IMR-90 (cell line): ENCODE results near the gene LAIR1. TPM values are rescaled to one million over a fixed set of nuclear protein-coding genes. Genes with fewer than 3 reads are reported as not detected.
A peak's percentile ranks its signal among the peaks of the same experiment; 100 is the strongest.

Experiments
- ATAC-seq: fragments of 200-7000 bp; cut with Tn5 transposase; 2 replicates; pipeline ENCODE4 v1.9.1; 2020; ENCODE audit warnings: low read depth, mild to moderate bottlenecking, moderate library complexity
- BruUV-seq: library from RNA; stranded (reverse); fragments of 400-500 nt; replicated peaks from 2 replicates; lab custom pipeline; 2021; lab: Mats Ljungman, UMichigan
- CTCF ChIA-PET: fragments of 300-600 bp; formaldehyde crosslinking; extraction: SDS; loops from one replicate; lab custom pipeline; 2021; ENCODE audit warnings: antibody characterized with exemption; lab: Yijun Ruan, JAX
- POLR2A ChIA-PET: fragments of 300-600 bp; sonication (Branson Sonifier 250); formaldehyde crosslinking; loops from one replicate; lab custom pipeline; 2022; ENCODE audit warnings: antibody characterized with exemption; ENCODE audit not compliant: unreplicated experiment; lab: Charles Lee
- DNase-seq: peaks from one replicate; pipeline ENCODE4 v3.0.0; 2013
- H2AFZ ChIP-seq: replicated peaks from 2 replicates; pipeline ENCODE3; 2013; ENCODE audit warnings: low read length, mild to moderate bottlenecking; ENCODE audit not compliant: poor library complexity
- H2AK5ac ChIP-seq: 2 replicates; pipeline ENCODE4 v1.6.1; 2013; ENCODE audit warnings: low read depth, low read length, inconsistent platforms
- H2AK9ac ChIP-seq: replicated peaks from 2 replicates; pipeline ENCODE3; 2013; ENCODE audit warnings: mild to moderate bottlenecking, low read depth, low read length, moderate library complexity; ENCODE audit not compliant: poor library complexity
- H2BK120ac ChIP-seq: 2 replicates; pipeline ENCODE4 v1.6.1; 2013; ENCODE audit warnings: low read depth, low read length, inconsistent platforms
- H2BK15ac ChIP-seq: 3 replicates; pipeline ENCODE4 v1.6.1; 2013; ENCODE audit warnings: low read depth, low read length, inconsistent platforms
- H2BK20ac ChIP-seq: 2 replicates; pipeline ENCODE4 v1.6.1; 2013; ENCODE audit warnings: low read depth, mild to moderate bottlenecking, inconsistent platforms, low read length, moderate library complexity
- H2BK5ac ChIP-seq: 2 replicates; pipeline ENCODE4 v1.6.1; 2013; ENCODE audit warnings: mild to moderate bottlenecking, low read depth, low read length, inconsistent platforms; ENCODE audit not compliant: poor library complexity, severe bottlenecking
- H3K14ac ChIP-seq: replicated peaks from 2 replicates; pipeline ENCODE4 v1.6.1; 2013; ENCODE audit warnings: low read depth, low read length, inconsistent platforms
- H3K18ac ChIP-seq: 2 replicates; pipeline ENCODE4 v1.6.1; 2013; ENCODE audit warnings: low read depth, low read length, control low read depth
- H3K23ac ChIP-seq: 2 replicates; pipeline ENCODE4 v1.6.1; 2013; ENCODE audit warnings: low read depth, low read length, inconsistent platforms
- H3K27ac ChIP-seq: 2 replicates; pipeline ENCODE4 v1.5.1; 2013; ENCODE audit warnings: mild to moderate bottlenecking, control low read depth, low read length; ENCODE audit not compliant: insufficient read depth
- H3K27me3 ChIP-seq: 2 replicates; pipeline ENCODE4 v1.6.1; 2013; ENCODE audit warnings: low read length; ENCODE audit not compliant: control insufficient read depth, insufficient read depth
- H3K36me3 ChIP-seq: 2 replicates; pipeline ENCODE4 v1.6.1; 2013; ENCODE audit warnings: low read length, mixed read lengths; ENCODE audit not compliant: control insufficient read depth, insufficient read depth
- H3K4ac ChIP-seq: 2 replicates; pipeline ENCODE4 v1.6.1; 2013; ENCODE audit warnings: low read depth, low read length, inconsistent platforms
- H3K4me1 ChIP-seq: 2 replicates; pipeline ENCODE4 v1.6.1; 2013; ENCODE audit warnings: low read length, mixed read lengths; ENCODE audit not compliant: control insufficient read depth, insufficient read depth
- H3K4me2 ChIP-seq: 2 replicates; pipeline ENCODE4 v1.6.1; 2013; ENCODE audit warnings: low read depth, mild to moderate bottlenecking, control low read depth, low read length, moderate library complexity
- H3K4me3 ChIP-seq: 2 replicates; pipeline ENCODE4 v1.5.1; 2013; ENCODE audit warnings: low read depth, mild to moderate bottlenecking, control low read depth, low read length, moderate library complexity; ENCODE audit not compliant: insufficient read depth
- H3K56ac ChIP-seq: 2 replicates; pipeline ENCODE4 v1.6.1; 2013; ENCODE audit warnings: low read length, inconsistent platforms; ENCODE audit not compliant: insufficient read depth; ENCODE audit errors: extremely low read depth
- H3K79me1 ChIP-seq, 2 experiments: 2 replicates each; pipeline ENCODE4 v1.6.1; 2013; ENCODE audit warnings: low read length in 2 of 2, inconsistent platforms in 1 of 2, low read depth in 1 of 2
- H3K9ac ChIP-seq: 2 replicates; pipeline ENCODE4 v1.6.1; 2013; ENCODE audit warnings: low read depth, low read length, control low read depth
- H3K9me1 ChIP-seq: 2 replicates; pipeline ENCODE4 v1.6.1; 2013; ENCODE audit warnings: low read length, inconsistent platforms; ENCODE audit not compliant: insufficient read depth
- H3K9me3 ChIP-seq: 2 replicates; pipeline ENCODE4 v1.6.1; 2013; ENCODE audit warnings: low read length; ENCODE audit not compliant: control insufficient read depth, insufficient read depth
- H4K20me1 ChIP-seq: 2 replicates; pipeline ENCODE4 v1.6.1; 2013; ENCODE audit warnings: low read length, inconsistent platforms; ENCODE audit not compliant: insufficient read depth
- H4K5ac ChIP-seq: 2 replicates; pipeline ENCODE4 v1.6.1; 2013; ENCODE audit warnings: mild to moderate bottlenecking, low read depth, low read length, control low read depth
- H4K8ac ChIP-seq, 2 experiments: 2 replicates each; pipeline ENCODE4 v1.6.1; 2013; ENCODE audit warnings: low read depth in 2 of 2, low read length in 2 of 2, control low read depth in 1 of 2, inconsistent platforms in 1 of 2
- H4K91ac ChIP-seq: 2 replicates; pipeline ENCODE4 v1.6.1; 2013; ENCODE audit warnings: low read depth, low read length, inconsistent platforms; ENCODE audit not compliant: insufficient read depth
- BHLHE40 ChIP-seq: fragments of 150-350 bp; IDR thresholded peaks from 2 replicates; pipeline ENCODE4 v1.6.1; 2016; ENCODE audit warnings: mild to moderate bottlenecking, low read depth, low read length
- CHD1 ChIP-seq: IDR thresholded peaks from 2 replicates; pipeline ENCODE4 v1.6.1; 2012; ENCODE audit warnings: low read depth, low read length, improper control_type of control experiment
- MAFK ChIP-seq: IDR thresholded peaks from 2 replicates; pipeline ENCODE4 v1.6.1; 2012; ENCODE audit warnings: low read depth, low read length, improper control_type of control experiment
- MAZ ChIP-seq: IDR thresholded peaks from 2 replicates; pipeline ENCODE4 v1.6.1; 2012; ENCODE audit warnings: low read depth, mild to moderate bottlenecking, low read length, improper control_type of control experiment, moderate library complexity, borderline replicate concordance
- POLR2A ChIP-seq: IDR thresholded peaks from 2 replicates; pipeline ENCODE4 v1.6.1; 2012; ENCODE audit warnings: mild to moderate bottlenecking, low read depth, low read length
- RCOR1 ChIP-seq: IDR thresholded peaks from 2 replicates; pipeline ENCODE4 v1.6.1; 2012; ENCODE audit warnings: mild to moderate bottlenecking, low read length, improper control_type of control experiment; ENCODE audit not compliant: insufficient replicate concordance
- WGBS, 2 experiments: methylation state at CpG; one replicate each; pipeline versions ENCODE4 v1.1.5 to v1.1.7; 2013; ENCODE audit warnings: missing lambda C conversion rate in 2 of 2; ENCODE audit not compliant: insufficient read length in 1 of 2; ENCODE audit errors: extremely low coverage in 2 of 2; 5-methylcytosine and 5-hydroxymethylcytosine counted together
- dilution Hi-C: fragments of 300-500 bp; cut with HindIII; formaldehyde crosslinking; loops from one replicate; pipeline ENCODE4 v1.14.3; 2018; ENCODE audit warnings: low sequenced_read_pairs; ENCODE audit not compliant: unreplicated experiment
- in situ Hi-C: fragments of 300-500 bp; cut with MboI; formaldehyde crosslinking; loops from 3 replicates; pipeline ENCODE4 v1.14.3; 2019; ENCODE audit warnings: low sequenced_read_pairs, inconsistent platforms, mixed read lengths
- intact Hi-C: fragments of 100-400 bp; cut with micrococcal nuclease; formaldehyde crosslinking; loops from 2 replicates; pipeline ENCODE4 v1.10.0; 2022
- polyA plus RNA-seq, 3 experiments: library from polyadenylated mRNA; depleted of rRNA; stranded (reverse); fragments of >200 nt; gene quantifications; 2 replicates each; pipeline ENCODE4 v1.2.3, GENCODE V29; 2012; ENCODE audit warnings: low replicate concordance in 1 of 3
- total RNA-seq: library from RNA; depleted of rRNA; stranded (reverse); fragments of >200 nt; gene quantifications from 2 replicates; pipeline ENCODE4 v1.2.3, GENCODE V29; 2012
- TF ChIP-seq, protein P1 (sequence below): fragments of 150-350 bp; IDR thresholded peaks from 2 replicates; pipeline ENCODE4 v1.6.1; 2016; ENCODE audit warnings: low read depth, mild to moderate bottlenecking, low read length, moderate library complexity, borderline replicate concordance
- TF ChIP-seq, protein P2 (sequence below): conservative IDR thresholded peaks from 2 replicates; pipeline ENCODE4 v1.5.1; 2012; ENCODE audit warnings: mild to moderate bottlenecking, low read depth, low read length, improper control_type of control experiment
- TF ChIP-seq, protein P3 (sequence below): fragments of 150-350 bp; IDR thresholded peaks from 2 replicates; pipeline ENCODE4 v1.6.1; 2017; ENCODE audit warnings: mild to moderate bottlenecking, antibody characterized with exemption, low read length, low read depth

Gene LAIR1
- total and polyA plus RNA-seq, 2 of the 4 experiments (the other 2 are of a cell fraction) = not detected

DNA sequence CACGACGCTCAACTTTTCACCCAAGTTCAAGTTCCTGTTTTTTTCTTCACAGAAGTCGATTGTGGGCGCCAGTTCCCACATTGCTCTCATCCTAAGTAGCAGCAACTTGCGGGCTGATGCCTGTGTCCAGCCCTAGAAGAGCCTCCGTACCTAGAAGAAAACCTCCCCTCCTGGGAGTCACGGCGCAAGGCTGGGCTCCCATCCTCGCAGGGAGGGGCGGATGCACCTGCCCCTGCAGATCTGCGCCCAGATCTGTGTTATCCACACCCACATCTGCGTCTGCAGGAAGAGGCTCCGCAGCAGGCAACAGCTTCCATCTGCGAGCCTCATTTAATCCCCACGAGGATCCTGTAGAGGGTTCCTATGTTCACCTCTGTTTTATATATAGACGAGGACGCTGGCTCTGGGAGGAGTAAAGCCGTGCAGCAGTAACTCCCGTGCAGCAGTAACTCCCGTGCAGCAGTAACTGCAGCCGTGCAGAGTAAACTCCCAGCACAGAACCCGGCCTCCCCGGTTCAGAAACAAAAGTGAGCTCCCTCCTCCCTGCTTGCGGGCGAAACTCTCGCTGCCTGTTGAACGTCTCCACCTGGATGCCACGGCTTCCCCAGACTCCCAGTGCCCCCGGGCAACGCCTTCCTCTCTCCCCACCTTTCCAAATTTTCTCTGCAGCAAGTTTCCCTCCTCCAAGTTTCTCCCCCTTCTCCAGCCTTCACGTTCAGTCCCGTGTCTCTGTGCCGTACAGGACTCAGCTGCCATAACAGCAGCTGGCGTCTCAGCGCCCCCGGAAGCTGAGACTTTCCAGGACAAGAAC is 23.5 kb upstream of the LAIR1 start:
- dilution Hi-C loops = no loop called here
- no TSS peak for BruUV-seq
- POLR2A ChIA-PET = no interaction called here

More for the DNA sequence above, 23.5 kb upstream of the LAIR1 start:
- WGBS, 2 experiments = 13% methylated on average over 21 of the region's 36 CpGs; no CpG with 5 or more reads in 1 of the 2 experiments
- Histone ChIP-seq H2AK9ac (peak overlapping the region; percentile 19), H2AFZ (peak overlapping the region; percentile 72), H4K20me1 (no peaks in the 10 kb centered on the region), H3K18ac (no peak overlapping the region), H3K56ac (no peak overlapping the region), H2AK5ac (no peak overlapping the region), H2BK5ac (no peak overlapping the region), H3K79me1 (no peaks in the 10 kb centered on the region), H3K4ac (no peak overlapping the region), H3K4me2 (peak overlapping the region; percentile 31; the same call in 1 of the 2 replicates), H2BK15ac (no peak overlapping the region), H3K36me3 (no peaks in the 10 kb centered on the region), H3K23ac (no peak overlapping the region), H3K14ac (no peak overlapping the region), H2BK20ac (no peak overlapping the region), H3K4me3 (peak overlapping the region; percentile 37; the same call in 1 of the 2 replicates), H4K8ac (no peak overlapping the region), H3K4me1 (no peaks in the 10 kb centered on the region), H3K9me3 (no peaks in the 10 kb centered on the region), H4K91ac (no peak overlapping the region), H3K9ac (no peak overlapping the region), H3K27me3 (no peaks in the 10 kb centered on the region; the same call in 1 of the 2 replicates), H3K27ac (no peak overlapping the region), H4K5ac (no peak overlapping the region), H3K9me1 (no peaks in the 10 kb centered on the region), H2BK120ac (no peak overlapping the region)
- TF ChIP-seq, protein P1, sequence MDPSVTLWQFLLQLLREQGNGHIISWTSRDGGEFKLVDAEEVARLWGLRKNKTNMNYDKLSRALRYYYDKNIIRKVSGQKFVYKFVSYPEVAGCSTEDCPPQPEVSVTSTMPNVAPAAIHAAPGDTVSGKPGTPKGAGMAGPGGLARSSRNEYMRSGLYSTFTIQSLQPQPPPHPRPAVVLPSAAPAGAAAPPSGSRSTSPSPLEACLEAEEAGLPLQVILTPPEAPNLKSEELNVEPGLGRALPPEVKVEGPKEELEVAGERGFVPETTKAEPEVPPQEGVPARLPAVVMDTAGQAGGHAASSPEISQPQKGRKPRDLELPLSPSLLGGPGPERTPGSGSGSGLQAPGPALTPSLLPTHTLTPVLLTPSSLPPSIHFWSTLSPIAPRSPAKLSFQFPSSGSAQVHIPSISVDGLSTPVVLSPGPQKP = no peak
- TF ChIP-seq, protein P2, sequence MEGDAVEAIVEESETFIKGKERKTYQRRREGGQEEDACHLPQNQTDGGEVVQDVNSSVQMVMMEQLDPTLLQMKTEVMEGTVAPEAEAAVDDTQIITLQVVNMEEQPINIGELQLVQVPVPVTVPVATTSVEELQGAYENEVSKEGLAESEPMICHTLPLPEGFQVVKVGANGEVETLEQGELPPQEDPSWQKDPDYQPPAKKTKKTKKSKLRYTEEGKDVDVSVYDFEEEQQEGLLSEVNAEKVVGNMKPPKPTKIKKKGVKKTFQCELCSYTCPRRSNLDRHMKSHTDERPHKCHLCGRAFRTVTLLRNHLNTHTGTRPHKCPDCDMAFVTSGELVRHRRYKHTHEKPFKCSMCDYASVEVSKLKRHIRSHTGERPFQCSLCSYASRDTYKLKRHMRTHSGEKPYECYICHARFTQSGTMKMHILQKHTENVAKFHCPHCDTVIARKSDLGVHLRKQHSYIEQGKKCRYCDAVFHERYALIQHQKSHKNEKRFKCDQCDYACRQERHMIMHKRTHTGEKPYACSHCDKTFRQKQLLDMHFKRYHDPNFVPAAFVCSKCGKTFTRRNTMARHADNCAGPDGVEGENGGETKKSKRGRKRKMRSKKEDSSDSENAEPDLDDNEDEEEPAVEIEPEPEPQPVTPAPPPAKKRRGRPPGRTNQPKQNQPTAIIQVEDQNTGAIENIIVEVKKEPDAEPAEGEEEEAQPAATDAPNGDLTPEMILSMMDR = no peak
- TF ChIP-seq, protein P3, sequence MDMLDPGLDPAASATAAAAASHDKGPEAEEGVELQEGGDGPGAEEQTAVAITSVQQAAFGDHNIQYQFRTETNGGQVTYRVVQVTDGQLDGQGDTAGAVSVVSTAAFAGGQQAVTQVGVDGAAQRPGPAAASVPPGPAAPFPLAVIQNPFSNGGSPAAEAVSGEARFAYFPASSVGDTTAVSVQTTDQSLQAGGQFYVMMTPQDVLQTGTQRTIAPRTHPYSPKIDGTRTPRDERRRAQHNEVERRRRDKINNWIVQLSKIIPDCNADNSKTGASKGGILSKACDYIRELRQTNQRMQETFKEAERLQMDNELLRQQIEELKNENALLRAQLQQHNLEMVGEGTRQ = no peak
- TF ChIP-seq BHLHE40 = no peak
- TF ChIP-seq POLR2A = no peak
- no peak for TF ChIP-seq MAFK
- no peak for TF ChIP-seq MAZ
- TF ChIP-seq RCOR1 = no peak
- no peak for TF ChIP-seq CHD1
- ATAC-seq (peak; percentile 56), DNase-seq (no peak)
- intact Hi-C loops (no loop called here), in situ Hi-C loops (no loop called here)
- CTCF ChIA-PET = interaction anchor here (0.6 to 1.0 kb wide), 2 partner anchors 9 to 53 kb away, joined by 5 to 9 read pairs; no protein-coding TSS in a partner anchor
